AG04450 (cell line): Measurements from ENCODE around the gene IGFN1. TPM values are rescaled to one million over a fixed set of nuclear protein-coding genes. Genes with fewer than 3 reads are reported as not detected.

Source experiments
- CTCF ChIA-PET: fragments of 300-600, 350-600 bp; formaldehyde crosslinking; extraction: SDS; loops from one replicate; lab custom pipeline; 2022; ENCODE audit warnings: antibody characterized with exemption, inconsistent platforms; lab: Charles Lee
- POLR2A ChIA-PET: fragments of 350-600 bp; formaldehyde crosslinking; extraction: SDS; loops from one replicate; lab custom pipeline; 2021; ENCODE audit warnings: antibody characterized with exemption, inconsistent platforms; lab: Yijun Ruan, JAX
- DNase-seq: peaks from one replicate; pipeline ENCODE4 v3.0.0-alpha.2; 2011; ENCODE audit warnings: low read depth, low spot score
- H3K27ac ChIP-seq: one replicate; pipeline ENCODE4 v1.5.1; 2012; ENCODE audit warnings: low read depth, low read length, control low read depth
- H3K27me3 ChIP-seq: one replicate; pipeline ENCODE4 v1.6.0; 2012; ENCODE audit warnings: low read length; ENCODE audit not compliant: control insufficient read depth, insufficient read depth
- H3K4me3 ChIP-seq: 2 replicates; pipeline ENCODE4 v1.5.1; 2011; ENCODE audit warnings: mild to moderate bottlenecking, low read depth, low read length, control low read depth
- H3K9me3 ChIP-seq: 2 replicates; pipeline ENCODE4 v1.5.1; 2012; ENCODE audit warnings: low read length; ENCODE audit not compliant: control insufficient read depth, insufficient read depth
- polyA plus RNA-seq: library from polyadenylated mRNA; depleted of rRNA; stranded (reverse); fragments of >200 nt; gene quantifications from 2 replicates; pipeline ENCODE4 v1.2.3, GENCODE V29; 2011
- TF ChIP-seq, protein P1 (sequence below): IDR thresholded peaks from 2 replicates; pipeline ENCODE4 v1.5.1; 2011; ENCODE audit warnings: low read depth, low read length, control low read depth, inconsistent platforms

IGFN1 gene
- polyA plus RNA-seq, 1 experiment = not detected

DNA sequence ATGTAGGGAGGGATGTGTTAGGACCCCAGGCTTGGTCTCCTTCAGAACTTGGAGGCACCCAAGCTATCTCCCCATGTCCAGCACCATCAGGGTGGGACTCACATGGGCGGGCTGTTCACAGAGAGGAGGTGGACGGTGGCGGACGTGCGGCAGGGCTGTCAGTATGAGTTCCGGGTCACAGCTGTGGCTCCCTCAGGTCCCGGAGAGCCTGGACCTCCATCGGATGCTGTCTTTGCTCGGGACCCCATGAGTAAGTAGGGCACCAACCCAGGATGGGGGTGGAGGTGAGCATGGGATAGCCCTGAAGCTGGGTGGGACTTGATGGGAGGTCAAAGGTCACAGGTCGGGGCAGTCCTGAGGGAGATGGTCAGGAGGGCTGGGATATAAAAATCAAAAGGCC, 27.8 kb downstream of the IGFN1 start:
- H3K27me3 ChIP-seq = peaks cover 14% of the 10 kb centered on the region
- no peak overlapping the region for H3K27ac ChIP-seq
- H3K9me3 ChIP-seq = no peaks in the 10 kb centered on the region
- ChIA-PET POLR2A (interaction anchor here (0.7 kb wide), 2 partner anchors 10 to 737 kb away, joined by 3 read pairs; partner anchors contain the start of gene TIMM17A), CTCF (no interaction called here)
- TF ChIP-seq, protein P1, sequence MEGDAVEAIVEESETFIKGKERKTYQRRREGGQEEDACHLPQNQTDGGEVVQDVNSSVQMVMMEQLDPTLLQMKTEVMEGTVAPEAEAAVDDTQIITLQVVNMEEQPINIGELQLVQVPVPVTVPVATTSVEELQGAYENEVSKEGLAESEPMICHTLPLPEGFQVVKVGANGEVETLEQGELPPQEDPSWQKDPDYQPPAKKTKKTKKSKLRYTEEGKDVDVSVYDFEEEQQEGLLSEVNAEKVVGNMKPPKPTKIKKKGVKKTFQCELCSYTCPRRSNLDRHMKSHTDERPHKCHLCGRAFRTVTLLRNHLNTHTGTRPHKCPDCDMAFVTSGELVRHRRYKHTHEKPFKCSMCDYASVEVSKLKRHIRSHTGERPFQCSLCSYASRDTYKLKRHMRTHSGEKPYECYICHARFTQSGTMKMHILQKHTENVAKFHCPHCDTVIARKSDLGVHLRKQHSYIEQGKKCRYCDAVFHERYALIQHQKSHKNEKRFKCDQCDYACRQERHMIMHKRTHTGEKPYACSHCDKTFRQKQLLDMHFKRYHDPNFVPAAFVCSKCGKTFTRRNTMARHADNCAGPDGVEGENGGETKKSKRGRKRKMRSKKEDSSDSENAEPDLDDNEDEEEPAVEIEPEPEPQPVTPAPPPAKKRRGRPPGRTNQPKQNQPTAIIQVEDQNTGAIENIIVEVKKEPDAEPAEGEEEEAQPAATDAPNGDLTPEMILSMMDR = no peak
- no peak for DNase-seq
- no peak overlapping the region for H3K4me3 ChIP-seq

- no peak overlapping the region for H3K27ac ChIP-seq
- DNase-seq = no peak
- CTCF ChIA-PET = no interaction called here
- H3K9me3 ChIP-seq = no peaks in the 10 kb centered on the region
- H3K27me3 ChIP-seq = peaks cover 10% of the 10 kb centered on the region
- TF ChIP-seq, protein P1 = no peak
- H3K4me3 ChIP-seq = no peak overlapping the region
- POLR2A ChIA-PET = no interaction called here
Observed at GRCh38 chr1:201219481-201220387, 29.1 kb downstream of the IGFN1 start.

DNA sequence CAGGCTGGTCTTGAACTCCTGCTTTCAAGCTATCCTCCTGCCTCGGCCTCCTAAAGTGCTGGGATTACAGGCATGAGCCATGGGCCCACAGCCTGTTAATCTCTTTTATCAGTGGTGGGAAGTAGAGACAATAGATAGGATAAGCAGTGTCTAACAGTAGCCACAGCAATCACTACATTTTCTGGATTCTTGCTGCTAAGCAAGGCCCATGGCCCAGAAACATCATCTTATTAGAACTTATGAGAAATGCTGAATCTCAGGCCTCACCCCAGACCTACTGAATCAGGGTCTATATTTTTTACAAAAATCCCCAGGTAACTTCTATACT, 29.7 kb downstream of the IGFN1 start:
- no peaks in the 10 kb centered on the region; the same call in 1 of the 2 replicates for H3K9me3 ChIP-seq
- ChIA-PET POLR2A (no interaction called here), CTCF (interaction anchor here (0.5 to 1.0 kb wide), 2 partner anchors 18 to 598 kb away, joined by 3 to 5 read pairs; no protein-coding TSS in a partner anchor)
- DNase-seq = no peak
- TF ChIP-seq, protein P1 = no peak
- peaks cover 10% of the 10 kb centered on the region for H3K27me3 ChIP-seq
- no peak overlapping the region for H3K27ac ChIP-seq
- H3K4me3 ChIP-seq = no peak overlapping the region

GRCh38 chr1:201221201-201221846, 30.7 kb downstream of the IGFN1 start:
- DNase-seq = no peak
- Histone ChIP-seq H3K27ac (no peak overlapping the region), H3K27me3 (peaks cover 10% of the 10 kb centered on the region), H3K9me3 (no peaks in the 10 kb centered on the region; the same call in 1 of the 2 replicates), H3K4me3 (no peak overlapping the region)
- ChIA-PET CTCF (interaction anchor here (0.6 to 1.0 kb wide), 3 partner anchors 19 to 250 kb away, joined by 3 read pairs; no protein-coding TSS in a partner anchor), POLR2A (no interaction called here)
- TF ChIP-seq, protein P1 = no peak
